Fibroblast of lung (primary cell): ENCODE measurements around the gene C2orf49. TPM values are rescaled to one million over a fixed set of nuclear protein-coding genes. Genes with fewer than 3 reads are reported as not detected.

Source experiments
- DNase-seq, 2 donors: peaks; one replicate each; pipeline versions ENCODE4 v3.0.0 to v3.0.0-alpha.2; 2010; ENCODE audit warnings: low read depth in 2 of 2
- H2AFZ ChIP-seq: 2 replicates; pipeline ENCODE4 v1.5.1; 2012; ENCODE audit warnings: low read length, control low read depth, inconsistent platforms
- H3K27ac ChIP-seq: 2 replicates; pipeline ENCODE4 v1.5.1; 2011; ENCODE audit warnings: low read length, control low read depth; ENCODE audit not compliant: insufficient read depth
- H3K27me3 ChIP-seq: 2 replicates; pipeline ENCODE4 v1.5.1; 2011; ENCODE audit warnings: mild to moderate bottlenecking, low read length; ENCODE audit not compliant: control insufficient read depth, insufficient read depth
- H3K36me3 ChIP-seq: 2 replicates; pipeline ENCODE4 v1.5.1; 2011; ENCODE audit warnings: low read length; ENCODE audit not compliant: control insufficient read depth, insufficient read depth
- H3K4me1 ChIP-seq: 2 replicates; pipeline ENCODE4 v1.5.1; 2011; ENCODE audit warnings: low read length; ENCODE audit not compliant: control insufficient read depth, insufficient read depth; ENCODE audit errors: extremely low read depth
- H3K4me2 ChIP-seq: 2 replicates; pipeline ENCODE4 v1.5.1; 2011; ENCODE audit warnings: low read length, control low read depth; ENCODE audit not compliant: insufficient read depth; ENCODE audit errors: extremely low read depth
- H3K4me3 ChIP-seq, 4 experiments: fragments of 200-600 bp in 1 of 4; sonication (generic) in 1 of 4; replicated peaks in 1 of 4; 2 replicates each; pipeline ENCODE4 v1.5.1; 2011 to 2016; ENCODE audit warnings: low read length in 4 of 4, low read depth in 3 of 4, mild to moderate bottlenecking in 3 of 4, control low read depth in 2 of 4, inconsistent platforms in 1 of 4, mixed read lengths in 1 of 4; ENCODE audit not compliant: insufficient read depth in 1 of 4; ENCODE audit errors: control extremely low read depth in 1 of 4
- H3K79me2 ChIP-seq: 2 replicates; pipeline ENCODE4 v1.5.1; 2012; ENCODE audit warnings: mild to moderate bottlenecking, low read length, inconsistent platforms; ENCODE audit not compliant: control insufficient read depth, insufficient read depth
- H3K9ac ChIP-seq: 2 replicates; pipeline ENCODE4 v1.5.1; 2011; ENCODE audit warnings: mild to moderate bottlenecking, low read length, control low read depth; ENCODE audit not compliant: insufficient read depth
- H3K9me3 ChIP-seq: 2 replicates; pipeline ENCODE4 v1.5.1; 2012; ENCODE audit warnings: low read depth, low read length; ENCODE audit not compliant: control insufficient read depth, insufficient read depth
- H4K20me1 ChIP-seq: 2 replicates; pipeline ENCODE4 v1.5.1; 2011; ENCODE audit warnings: low read length; ENCODE audit not compliant: control insufficient read depth, insufficient read depth; ENCODE audit errors: extremely low read depth
- EZH2 ChIP-seq: IDR thresholded peaks from 2 replicates; pipeline ENCODE4 v1.5.1; 2012; ENCODE audit warnings: low read length, control low read depth, mild to moderate bottlenecking; ENCODE audit errors: missing control alignments
- polyA plus RNA-seq, 2 donors: library from polyadenylated mRNA; depleted of rRNA in 1 of 2; stranded (reverse) in 1 of 2; unstranded in 1 of 2; fragments of >200 nt; gene quantifications; 2 replicates each; pipeline ENCODE4 v1.2.1, GENCODE V29; 2011 to 2012; ENCODE audit warnings: missing spikeins in 1 of 2
- total RNA-seq: library from RNA; depleted of rRNA; stranded (reverse); fragments of >200 nt; gene quantifications from 2 replicates; pipeline ENCODE4 v1.2.1, GENCODE V29; 2014
- TF ChIP-seq, protein P1 (sequence below), 2 donors: IDR thresholded peaks in 1 of 2; conservative IDR thresholded peaks in 1 of 2; 1 replicate in 1 of 2; 2 replicates in 1 of 2; pipeline ENCODE4 v1.5.1; 2011 to 2012; ENCODE audit warnings: low read length in 2 of 2, control low read depth in 1 of 2, inconsistent platforms in 1 of 2, low read depth in 1 of 2, mild to moderate bottlenecking in 1 of 2

C2orf49 gene
- total and polyA plus RNA-seq, 2 donors (not counting 1 experiment from before 2014, with no cell fraction given) = 20.9 to 28.4 TPM

DNA sequence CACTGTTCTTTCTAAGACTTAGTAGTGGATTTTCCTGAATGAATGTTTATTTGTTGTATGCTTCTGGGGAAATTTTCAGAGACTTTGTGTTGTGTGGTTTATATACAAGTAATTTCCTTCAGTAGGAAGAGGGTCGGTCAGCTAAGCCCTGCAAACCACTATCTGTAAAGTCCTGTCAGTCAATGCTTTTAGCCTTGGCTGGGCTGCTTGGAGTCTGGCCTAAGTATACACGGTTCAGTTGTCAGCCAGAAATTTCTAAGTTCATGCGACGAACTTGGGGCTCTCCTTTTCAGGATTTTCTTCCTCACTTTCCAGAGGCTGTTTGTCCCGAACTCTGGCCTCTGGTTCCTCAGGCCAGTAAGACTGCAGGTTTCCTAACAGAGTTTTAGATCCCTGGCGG lies 21.3 kb downstream of the C2orf49 start:
- no peaks in the 10 kb centered on the region for H3K27me3 ChIP-seq
- no peak overlapping the region for H3K4me3 ChIP-seq
- H3K4me2 ChIP-seq = no peak overlapping the region
- no peak overlapping the region for H3K9ac ChIP-seq
- no peaks in the 10 kb centered on the region for H3K4me1 ChIP-seq
- H3K79me2 ChIP-seq = peaks cover 4% of the 10 kb centered on the region
- H4K20me1 ChIP-seq = no peaks in the 10 kb centered on the region
- peak in 1 of 2 donors; percentile 46 for DNase-seq
- no peaks in the 10 kb centered on the region for H3K9me3 ChIP-seq
- no peak for TF ChIP-seq EZH2
- TF ChIP-seq, protein P1, sequence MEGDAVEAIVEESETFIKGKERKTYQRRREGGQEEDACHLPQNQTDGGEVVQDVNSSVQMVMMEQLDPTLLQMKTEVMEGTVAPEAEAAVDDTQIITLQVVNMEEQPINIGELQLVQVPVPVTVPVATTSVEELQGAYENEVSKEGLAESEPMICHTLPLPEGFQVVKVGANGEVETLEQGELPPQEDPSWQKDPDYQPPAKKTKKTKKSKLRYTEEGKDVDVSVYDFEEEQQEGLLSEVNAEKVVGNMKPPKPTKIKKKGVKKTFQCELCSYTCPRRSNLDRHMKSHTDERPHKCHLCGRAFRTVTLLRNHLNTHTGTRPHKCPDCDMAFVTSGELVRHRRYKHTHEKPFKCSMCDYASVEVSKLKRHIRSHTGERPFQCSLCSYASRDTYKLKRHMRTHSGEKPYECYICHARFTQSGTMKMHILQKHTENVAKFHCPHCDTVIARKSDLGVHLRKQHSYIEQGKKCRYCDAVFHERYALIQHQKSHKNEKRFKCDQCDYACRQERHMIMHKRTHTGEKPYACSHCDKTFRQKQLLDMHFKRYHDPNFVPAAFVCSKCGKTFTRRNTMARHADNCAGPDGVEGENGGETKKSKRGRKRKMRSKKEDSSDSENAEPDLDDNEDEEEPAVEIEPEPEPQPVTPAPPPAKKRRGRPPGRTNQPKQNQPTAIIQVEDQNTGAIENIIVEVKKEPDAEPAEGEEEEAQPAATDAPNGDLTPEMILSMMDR (conservative IDR thresholded peaks at IDR 0.05 in 1 of 2, IDR thresholded peaks at IDR 0.05 in 1 of 2; ENCODE audit: low read depth in 1 of 2, low read length in 2 of 2) = no peak
- peaks cover 23% of the 10 kb centered on the region for H3K36me3 ChIP-seq
- no peak overlapping the region for H3K27ac ChIP-seq
- H2AFZ ChIP-seq = no peak overlapping the region

DNA sequence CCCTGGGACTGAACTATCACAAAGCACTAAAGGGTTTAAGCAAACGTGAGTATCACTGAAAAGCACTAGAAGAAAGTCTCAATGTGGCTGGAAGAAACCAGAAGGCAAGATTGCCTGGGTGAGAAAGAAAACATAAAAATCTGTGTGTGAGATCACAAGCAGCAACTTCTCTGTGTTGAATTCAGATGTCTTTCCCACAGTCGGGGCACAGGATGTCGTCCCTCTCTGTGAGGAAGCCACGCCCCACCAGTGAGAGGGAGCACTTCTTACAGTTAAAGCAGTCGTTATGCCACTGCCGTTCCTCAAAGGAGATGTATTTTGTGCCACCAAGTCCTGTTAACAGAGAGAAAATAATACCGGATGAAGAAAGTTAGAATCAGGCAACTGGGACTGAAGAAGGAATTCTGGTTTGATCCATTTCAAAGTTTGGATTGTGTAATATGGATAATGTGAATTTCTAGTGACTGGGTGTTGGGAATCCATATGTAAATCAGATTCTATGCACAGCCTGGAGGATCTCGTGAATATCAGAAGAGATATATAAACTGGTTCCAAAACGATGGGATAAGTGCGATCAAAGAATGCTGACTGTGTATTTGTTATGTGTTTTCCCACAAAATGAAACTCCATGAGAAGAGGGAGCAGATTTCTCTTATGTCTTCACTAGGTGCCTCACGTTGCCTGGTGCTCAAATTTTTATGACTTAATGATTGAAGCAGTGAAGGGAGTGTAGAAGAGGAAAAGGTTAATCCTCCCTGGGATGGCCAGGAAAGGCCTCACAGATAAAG lies 24.0 kb downstream of the C2orf49 start:
- Histone ChIP-seq H3K9ac (no peak overlapping the region), H3K36me3 (peaks cover 31% of the 10 kb centered on the region), H3K4me3 (no peak overlapping the region), H2AFZ (no peak overlapping the region), H3K4me1 (no peaks in the 10 kb centered on the region), H3K4me2 (no peak overlapping the region), H4K20me1 (no peaks in the 10 kb centered on the region), H3K79me2 (peaks cover 10% of the 10 kb centered on the region), H3K27ac (no peak overlapping the region), H3K27me3 (no peaks in the 10 kb centered on the region), H3K9me3 (no peaks in the 10 kb centered on the region)
- TF ChIP-seq EZH2 = no peak
- TF ChIP-seq, protein P1 (conservative IDR thresholded peaks at IDR 0.05 in 1 of 2, IDR thresholded peaks at IDR 0.05 in 1 of 2; ENCODE audit: low read depth in 1 of 2, low read length in 2 of 2) = no peak
- no peak for DNase-seq

DNA sequence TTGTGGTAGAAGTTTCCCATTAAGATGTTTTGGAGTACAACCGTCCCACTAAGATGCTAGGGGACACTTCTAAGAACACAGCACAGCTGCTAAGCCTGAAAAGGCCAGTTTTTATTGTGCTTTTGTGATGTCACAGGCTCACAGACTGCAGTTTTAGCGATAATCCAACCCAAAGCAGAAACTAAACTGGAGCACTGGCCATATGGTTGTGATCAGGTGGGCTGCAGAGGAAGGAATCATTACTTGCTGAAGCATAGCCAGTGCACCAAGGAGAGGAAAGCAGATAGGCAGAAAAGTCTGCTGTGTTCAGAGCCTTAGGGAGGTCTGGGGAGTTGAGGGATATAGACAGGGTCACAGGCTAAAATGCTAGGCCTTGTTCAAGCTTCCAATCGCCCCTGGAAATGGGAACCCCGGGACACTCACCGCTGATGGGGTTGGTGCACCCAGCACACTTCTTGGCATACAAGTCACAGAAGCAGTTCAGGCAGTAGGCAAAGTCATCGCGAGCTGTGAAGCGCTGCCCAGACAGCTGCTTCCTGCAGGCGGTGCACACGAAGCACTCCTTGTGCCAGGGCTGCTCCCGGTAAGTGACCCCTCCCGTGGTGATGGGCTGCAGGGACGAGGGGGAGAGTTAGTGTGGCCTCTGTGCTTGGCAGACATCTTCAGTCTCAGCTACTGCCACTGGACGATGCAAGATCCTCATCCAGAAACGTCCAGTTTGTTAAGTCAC lies 25.7 kb downstream of the C2orf49 start:
- peaks cover 33% of the 10 kb centered on the region for H3K36me3 ChIP-seq
- no peak overlapping the region for H3K4me3 ChIP-seq
- H3K4me1 ChIP-seq = no peaks in the 10 kb centered on the region
- peaks cover 10% of the 10 kb centered on the region for H3K79me2 ChIP-seq
- no peak overlapping the region for H3K4me2 ChIP-seq
- no peak for DNase-seq
- H2AFZ ChIP-seq = no peak overlapping the region
- H3K9me3 ChIP-seq = no peaks in the 10 kb centered on the region
- TF ChIP-seq EZH2 = no peak
- TF ChIP-seq, protein P1 (conservative IDR thresholded peaks at IDR 0.05 in 1 of 2, IDR thresholded peaks at IDR 0.05 in 1 of 2; ENCODE audit: low read depth in 1 of 2, low read length in 2 of 2) = no peak
- H3K9ac ChIP-seq = no peak overlapping the region
- H4K20me1 ChIP-seq = no peaks in the 10 kb centered on the region
- no peaks in the 10 kb centered on the region for H3K27me3 ChIP-seq
- no peak overlapping the region for H3K27ac ChIP-seq
